Psoas muscle (tissue), 8 donors: Measurements from ENCODE around the gene PLEKHG5. TPM values are rescaled to one million over a fixed set of nuclear protein-coding genes. Genes with fewer than 3 reads are reported as not detected.

Source experiments
- ATAC-seq, 4 donors: fragments of 200-7000 bp; cut with Tn5 transposase; one replicate each; pipeline ENCODE4 v1.9.1; 2020; ENCODE audit warnings: moderate library complexity in 3 of 4, mild to moderate bottlenecking in 2 of 4
- DNase-seq, 2 donors: peaks; one replicate each; pipeline ENCODE4 v3.0.0-alpha.2; 2020
- H3K27ac ChIP-seq: fragments of 200-600 bp; one replicate; pipeline ENCODE4 v1.8.0; 2022
- H3K27me3 ChIP-seq, 3 donors: fragments of 200-600 bp in 1 of 3; one replicate each; pipeline versions ENCODE4 v1.6.1 to v1.8.0; 2013 to 2022; ENCODE audit warnings: low read length in 2 of 3, mild to moderate bottlenecking in 2 of 3, moderate library complexity in 1 of 3; ENCODE audit not compliant: insufficient read depth in 3 of 3
- H3K36me3 ChIP-seq, 2 donors: fragments of 200-600 bp in 1 of 2; one replicate each; pipeline versions ENCODE4 v1.6.1 to v1.8.0; 2013 to 2022; ENCODE audit warnings: low read depth in 1 of 2, mild to moderate bottlenecking in 1 of 2, moderate library complexity in 1 of 2; ENCODE audit not compliant: insufficient read depth in 1 of 2
- H3K4me1 ChIP-seq: fragments of 200-600 bp; one replicate; pipeline ENCODE4 v1.8.0; 2022
- H3K4me3 ChIP-seq: fragments of 200-600 bp; one replicate; pipeline ENCODE4 v1.8.0; 2022; ENCODE audit warnings: mild to moderate bottlenecking
- H3K9me3 ChIP-seq: fragments of 200-600 bp; one replicate; pipeline ENCODE4 v1.8.0; 2022
- WGBS, 3 donors: extraction: QIAGEN DNeasy Blood & Tissue Kit; methylation state at CpG; one replicate each; pipeline versions ENCODE4 v1.1.6 to v1.1.7; 2013; 5-methylcytosine and 5-hydroxymethylcytosine counted together
- intact Hi-C, 2 donors: fragments of 100-400 bp; cut with DNase I; formaldehyde crosslinking; loops; one replicate each; pipeline versions ENCODE4 v1.11.0 to v1.14.2; 2022
- polyA plus RNA-seq, 3 donors: library from polyadenylated mRNA; stranded (reverse); fragments of 200-250 nt; gene quantifications; one replicate each; pipeline ENCODE4 v1.2.3, GENCODE V29; 2013
- total RNA-seq, 4 donors: library from RNA; stranded (reverse); fragmentation: NEBNext Ultra II Directional in 2 of 4; extraction: Animal tissue kit (Norgen Biotek cat#: 25700) in 2 of 4; gene quantifications; one replicate each; pipeline versions ENCODE4 v1.2.1 to v1.2.4, GENCODE V29; 2021 to 2023
- TF ChIP-seq, protein P1 (sequence below): fragments of 200-600 bp; IDR thresholded peaks from one replicate; pipeline ENCODE4 v1.8.0; 2022; ENCODE audit warnings: antibody characterized with exemption
- donor health status: healthy with polysubstance abuse.
- donor health status: DM: no; HTN: no; CAD: no; lungs with moderate emphysema.
- donor health status: Bipolar disorder and iron deficiency.
- donor health status: healthy.
- donor health status: DM: yes; HTN: yes; CAD: no.
- donor health status: DM: no; HTN: no; CAD: no.
- donor health status: DM: no; HTN: no; CAD: no.
- donor health status: DM: yes; HTN: yes; CAD: no.

PLEKHG5 gene
- total and polyA plus RNA-seq, 7 donors: 1.5 to 3.3 (median 2.6) TPM

DNA sequence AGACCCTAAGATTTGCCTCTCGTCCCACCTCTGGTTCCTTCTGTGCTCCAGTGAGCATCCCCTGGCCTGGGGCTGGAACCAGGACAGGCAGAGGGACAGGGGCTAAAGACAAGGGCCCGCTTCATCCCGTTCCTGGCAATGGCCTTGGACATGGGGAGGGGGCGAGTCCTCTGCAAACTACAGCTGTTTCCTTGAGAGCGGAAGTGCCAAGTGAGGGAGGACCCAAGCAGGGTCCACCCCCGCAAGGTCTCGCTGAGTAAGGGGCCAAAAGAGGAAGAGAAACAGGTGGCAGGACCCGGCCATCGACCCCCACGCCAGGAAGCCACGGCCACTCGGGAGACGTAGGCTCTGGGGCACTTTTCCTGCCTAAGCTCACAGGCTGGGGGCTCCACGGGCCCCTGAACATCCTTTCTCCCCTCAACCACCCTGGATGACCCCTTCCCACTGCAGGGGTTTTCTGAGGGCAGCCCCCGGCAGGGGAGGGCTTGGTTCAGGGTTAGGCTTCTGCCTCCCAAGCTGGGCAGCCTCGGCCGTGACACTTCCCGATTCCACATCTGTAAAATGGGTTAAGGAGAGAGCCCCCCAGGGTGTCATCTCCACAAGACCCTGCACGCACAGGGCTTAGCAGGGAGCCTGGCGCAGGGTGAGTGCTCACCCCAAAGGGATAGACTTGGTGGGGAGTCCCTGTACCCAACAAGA is 17.9 kb upstream of the PLEKHG5 start:
- ATAC-seq: no peak
- no peak overlapping the region for H3K27ac ChIP-seq
- WGBS, 3 donors: 54 to 70% (median 57%) methylated on average over 18 to 20 of the region's 20 CpGs

DNA sequence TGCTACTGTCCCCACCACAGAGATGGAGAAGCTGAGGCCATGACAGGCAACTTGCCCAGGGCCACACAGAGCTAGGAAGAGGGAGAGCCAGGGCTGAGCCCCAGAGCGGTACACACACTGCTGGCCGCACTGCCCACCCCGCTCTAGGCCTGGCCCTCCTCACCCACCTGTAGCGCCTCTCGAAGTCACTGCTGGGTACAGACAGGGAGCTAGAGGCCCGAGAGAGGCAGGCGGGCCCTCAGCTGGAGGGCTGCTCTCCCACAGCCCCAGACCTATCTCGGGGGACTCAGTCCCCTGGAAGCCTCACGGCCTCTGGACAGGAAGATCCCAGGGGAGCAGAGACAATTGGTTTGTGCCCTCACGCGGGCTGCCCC is 17.3 kb upstream of the PLEKHG5 start:
- DNase-seq: no peak

More for the DNA sequence above, 17.9 kb upstream of the PLEKHG5 start:
- Histone ChIP-seq H3K9me3 (no peaks in the 10 kb centered on the region), H3K4me1 (peaks cover 9% of the 10 kb centered on the region), H3K4me3 (no peak overlapping the region), H3K36me3 (no peaks in the 10 kb centered on the region), H3K27me3 (peaks cover 0 to 4% (median 0%) of the 10 kb centered on the region in 3 donors)
- DNase-seq: peak in 1 of 2 donors; percentile 56
- TF ChIP-seq, protein P1, sequence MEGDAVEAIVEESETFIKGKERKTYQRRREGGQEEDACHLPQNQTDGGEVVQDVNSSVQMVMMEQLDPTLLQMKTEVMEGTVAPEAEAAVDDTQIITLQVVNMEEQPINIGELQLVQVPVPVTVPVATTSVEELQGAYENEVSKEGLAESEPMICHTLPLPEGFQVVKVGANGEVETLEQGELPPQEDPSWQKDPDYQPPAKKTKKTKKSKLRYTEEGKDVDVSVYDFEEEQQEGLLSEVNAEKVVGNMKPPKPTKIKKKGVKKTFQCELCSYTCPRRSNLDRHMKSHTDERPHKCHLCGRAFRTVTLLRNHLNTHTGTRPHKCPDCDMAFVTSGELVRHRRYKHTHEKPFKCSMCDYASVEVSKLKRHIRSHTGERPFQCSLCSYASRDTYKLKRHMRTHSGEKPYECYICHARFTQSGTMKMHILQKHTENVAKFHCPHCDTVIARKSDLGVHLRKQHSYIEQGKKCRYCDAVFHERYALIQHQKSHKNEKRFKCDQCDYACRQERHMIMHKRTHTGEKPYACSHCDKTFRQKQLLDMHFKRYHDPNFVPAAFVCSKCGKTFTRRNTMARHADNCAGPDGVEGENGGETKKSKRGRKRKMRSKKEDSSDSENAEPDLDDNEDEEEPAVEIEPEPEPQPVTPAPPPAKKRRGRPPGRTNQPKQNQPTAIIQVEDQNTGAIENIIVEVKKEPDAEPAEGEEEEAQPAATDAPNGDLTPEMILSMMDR: no peak
- intact Hi-C loops: no loop called here

DNA sequence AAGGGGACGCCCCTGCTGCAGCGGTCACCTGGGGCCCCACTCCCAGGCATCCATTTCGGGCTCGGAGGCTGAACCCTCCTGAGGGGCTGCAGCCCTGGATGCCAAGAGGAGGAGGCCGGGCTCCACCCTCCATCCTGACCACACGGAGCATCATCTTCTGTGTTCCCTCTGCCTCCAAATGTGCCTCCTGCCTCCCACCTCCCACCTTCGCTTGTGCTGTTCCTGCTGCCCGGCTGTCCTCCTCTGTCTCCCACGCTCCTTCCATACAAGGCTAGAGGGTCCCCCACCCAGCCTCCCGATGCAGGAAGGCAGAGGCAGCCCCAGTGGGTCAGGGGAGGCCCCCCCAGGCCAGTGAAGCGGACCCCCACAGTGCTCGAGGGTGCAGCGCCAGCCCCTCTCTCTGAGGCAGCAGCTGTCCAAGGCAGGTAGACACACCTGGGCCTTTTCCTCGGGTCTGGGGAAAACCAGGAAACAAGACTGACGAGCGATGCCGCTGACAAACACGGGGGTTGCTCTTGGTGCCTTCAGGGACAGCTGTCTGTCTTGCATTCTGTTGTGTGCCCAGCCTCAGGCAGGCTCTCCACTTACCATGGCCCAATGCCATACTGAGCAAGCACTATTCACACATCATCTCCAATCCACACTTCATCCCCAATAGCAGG is 16.8 kb upstream of the PLEKHG5 start:
- intact Hi-C loops: no loop called here
- H3K27ac ChIP-seq: no peak overlapping the region
- H3K4me3 ChIP-seq: no peak overlapping the region
- no peaks in the 10 kb centered on the region for H3K9me3 ChIP-seq
- H3K27me3 ChIP-seq: peaks cover 0 to 4% (median 0%) of the 10 kb centered on the region in 3 donors
- ATAC-seq (peak; percentile 58 to 74 (median 66)), DNase-seq (peak; percentile 2 to 53)
- H3K36me3 ChIP-seq: no peaks in the 10 kb centered on the region
- TF ChIP-seq, protein P1: no peak
- peaks cover 9% of the 10 kb centered on the region for H3K4me1 ChIP-seq
- WGBS, 3 donors: 46 to 59% (median 47%) methylated on average over 14 to 18 of the region's 18 CpGs

More for the DNA sequence above, 17.3 kb upstream of the PLEKHG5 start:
- Histone ChIP-seq H3K27ac (no peak overlapping the region), H3K9me3 (no peaks in the 10 kb centered on the region), H3K36me3 (no peaks in the 10 kb centered on the region), H3K27me3 (peaks cover 0 to 4% (median 0%) of the 10 kb centered on the region in 3 donors), H3K4me1 (peaks cover 9% of the 10 kb centered on the region), H3K4me3 (no peak overlapping the region)
- 45 to 70% (median 49%) methylated on average over 11 of the region's 11 CpGs for WGBS, 3 donors
- intact Hi-C loops: no loop called here
- ATAC-seq: no peak
- TF ChIP-seq, protein P1: no peak

DNA sequence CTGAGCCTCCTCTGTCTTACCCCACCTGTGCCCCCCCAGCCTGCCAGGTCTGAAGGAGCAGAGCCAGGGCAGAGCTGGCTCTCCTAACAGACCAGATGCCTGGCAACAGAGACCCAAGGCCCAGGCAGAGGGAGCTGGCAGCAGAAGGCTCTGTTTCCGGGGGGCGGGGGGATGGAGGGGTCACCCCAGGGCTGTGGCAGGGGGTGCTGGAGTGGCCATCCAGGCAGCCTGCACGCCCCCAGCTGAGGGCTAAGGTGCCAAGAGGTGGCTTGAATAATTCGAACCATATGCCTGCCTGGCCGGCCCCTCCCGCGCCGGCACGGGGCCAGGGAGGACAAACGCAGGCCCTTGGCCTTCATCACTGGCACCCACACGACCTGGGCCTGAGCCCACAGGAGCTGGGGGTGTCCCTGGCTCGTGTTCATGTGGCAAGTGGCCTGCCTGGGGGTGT is 16.0 kb upstream of the PLEKHG5 start:
- H3K36me3 ChIP-seq: no peaks in the 10 kb centered on the region
- intact Hi-C loops: no loop called here
- TF ChIP-seq, protein P1: no peak
- 29 to 61% (median 34%) methylated on average over 8 to 12 of the region's 12 CpGs for WGBS, 3 donors
- H3K4me1 ChIP-seq: peaks cover 13% of the 10 kb centered on the region
- H3K27me3 ChIP-seq: peaks cover 0 to 4% (median 0%) of the 10 kb centered on the region in 3 donors
- DNase-seq (no peak), ATAC-seq (no peak)
- no peaks in the 10 kb centered on the region for H3K9me3 ChIP-seq
- no peak overlapping the region for H3K4me3 ChIP-seq
- H3K27ac ChIP-seq: no peak overlapping the region
